B cell (primary cell): Measurements from ENCODE around the gene CHD1. TPM values are rescaled to one million over a fixed set of nuclear protein-coding genes. Genes with fewer than 3 reads are reported as not detected.

ENCODE experiments used
- ATAC-seq: fragments of 200-7000 bp; cut with Tn5 transposase; one replicate; pipeline ENCODE4 v1.10.0; 2021; ENCODE audit warnings: low read depth, mild to moderate bottlenecking, moderate number of reproducible peaks, moderate library complexity
- CTCF ChIA-PET: fragments of 350-600 bp; sonication (Branson Sonifier 250); formaldehyde crosslinking; loops from one replicate; lab custom pipeline; 2021; ENCODE audit warnings: antibody characterized with exemption, inconsistent platforms; lab: Charles Lee
- POLR2A ChIA-PET: fragments of 350-600 bp; sonication (Branson Sonifier 250); formaldehyde crosslinking; loops from one replicate; lab custom pipeline; 2021; ENCODE audit warnings: antibody characterized with exemption; lab: Charles Lee
- DNase-seq: peaks from one replicate; pipeline ENCODE4 v3.0.0; 2013
- H2AFZ ChIP-seq: 2 replicates; pipeline ENCODE4 v1.6.1; 2012; ENCODE audit warnings: mild to moderate bottlenecking, low read depth, low read length; ENCODE audit not compliant: insufficient read depth, poor library complexity, severe bottlenecking
- H3K27ac ChIP-seq, 2 donors: 1 replicate in 1 of 2; 2 replicates in 1 of 2; pipeline ENCODE4 v1.5.1; 2012 to 2013; ENCODE audit warnings: low read length in 2 of 2, mild to moderate bottlenecking in 2 of 2, moderate library complexity in 1 of 2
- H3K27me3 ChIP-seq, 4 experiments: fragments of 200-600 bp in 1 of 4; sonication (generic) in 1 of 4; replicated peaks in 1 of 4; 1 replicate in 2 of 4; 2 replicates in 2 of 4; pipeline versions ENCODE4 v1.6.1 to v1.7.0; 2013 to 2016; ENCODE audit warnings: low read length in 3 of 4, mild to moderate bottlenecking in 2 of 4, mixed read lengths in 1 of 4, moderate library complexity in 1 of 4; ENCODE audit not compliant: insufficient read depth in 4 of 4, control insufficient read depth in 3 of 4; ENCODE audit errors: control extremely low read depth in 1 of 4
- H3K36me3 ChIP-seq, 2 experiments: replicated peaks in 1 of 2; 1 replicate in 1 of 2; 2 replicates in 1 of 2; pipeline versions ENCODE4 v1.6.1 to v1.7.1; 2013; ENCODE audit warnings: low read length in 1 of 2; ENCODE audit not compliant: insufficient read depth in 2 of 2, control insufficient read depth in 1 of 2; ENCODE audit errors: control extremely low read depth in 1 of 2, extremely low read depth in 1 of 2
- H3K4me1 ChIP-seq, 2 donors: fragments of 200-600 bp in 1 of 2; sonication (generic) in 1 of 2; 1 replicate in 1 of 2; 2 replicates in 1 of 2; pipeline versions ENCODE4 v1.5.1 to v1.6.1; 2013 to 2017; ENCODE audit warnings: low read length in 2 of 2; ENCODE audit not compliant: control insufficient read depth in 2 of 2, insufficient read depth in 2 of 2
- H3K4me2 ChIP-seq: replicated peaks from 2 replicates; pipeline ENCODE3; 2012; ENCODE audit warnings: mild to moderate bottlenecking, low read depth, low read length; ENCODE audit not compliant: poor library complexity, severe bottlenecking
- H3K4me3 ChIP-seq, 5 experiments: fragments of 200-600 bp in 1 of 5; sonication (generic) in 1 of 5; 1 replicate in 3 of 5; 2 replicates in 2 of 5; pipeline versions ENCODE4 v1.5.1 to v1.7.0; 2011 to 2016; ENCODE audit warnings: low read length in 4 of 5, mild to moderate bottlenecking in 4 of 5, low read depth in 2 of 5, control low read depth in 1 of 5, moderate library complexity in 1 of 5; ENCODE audit not compliant: insufficient read depth in 1 of 5; ENCODE audit errors: control extremely low read depth in 1 of 5, extremely low read depth in 1 of 5
- H3K79me2 ChIP-seq: fragments of 200-600 bp; sonication (generic); one replicate; pipeline ENCODE4 v1.6.0; 2016; ENCODE audit warnings: low read length; ENCODE audit not compliant: control insufficient read depth, insufficient read depth
- H3K9ac ChIP-seq: fragments of 200-600 bp; sonication (generic); 2 replicates; pipeline ENCODE4 v1.6.1; 2017; ENCODE audit warnings: mild to moderate bottlenecking, low read length, moderate library complexity
- H3K9me3 ChIP-seq, 3 donors: one replicate each; pipeline versions ENCODE4 v1.6.1 to v1.7.1; 2013; ENCODE audit warnings: low read length in 2 of 3; ENCODE audit not compliant: control insufficient read depth in 2 of 3, insufficient read depth in 1 of 3; ENCODE audit errors: control extremely low read depth in 1 of 3
- H4K20me1 ChIP-seq: 2 replicates; pipeline ENCODE4 v1.6.0; 2012; ENCODE audit warnings: mild to moderate bottlenecking, low read length; ENCODE audit not compliant: insufficient read depth, control insufficient read depth, poor library complexity, severe bottlenecking
- H3K27ac Mint-ChIP-seq: one replicate; pipeline ENCODE4 v1.8.0; 2021; ENCODE audit warnings: mixed read lengths
- H3K27me3 Mint-ChIP-seq: one replicate; pipeline ENCODE4 v1.8.0; 2021; ENCODE audit warnings: mixed read lengths
- H3K4me1 Mint-ChIP-seq: one replicate; pipeline ENCODE4 v1.8.0; 2021; ENCODE audit warnings: mixed read lengths
- H3K4me3 Mint-ChIP-seq: one replicate; pipeline ENCODE4 v1.8.0; 2021; ENCODE audit warnings: mixed read lengths
- H3K9me3 Mint-ChIP-seq: one replicate; pipeline ENCODE4 v1.8.0; 2022; ENCODE audit warnings: mixed read lengths; ENCODE audit not compliant: insufficient read depth
- CTCF ChIP-seq: fragments of 200-600 bp; IDR thresholded peaks from one replicate; pipeline ENCODE4 v1.8.0; 2022; ENCODE audit warnings: antibody characterized with exemption, mild to moderate bottlenecking
- EZH2 ChIP-seq: IDR thresholded peaks from 2 replicates; pipeline ENCODE4 v1.6.1; 2012; ENCODE audit warnings: borderline replicate concordance, low read depth, mild to moderate bottlenecking, moderate library complexity, low read length; ENCODE audit not compliant: insufficient read depth, poor library complexity, severe bottlenecking
- WGBS: methylation state at CpG from one replicate; pipeline ENCODE4 v1.1.5; 2013; ENCODE audit warnings: missing lambda C conversion rate; ENCODE audit not compliant: insufficient coverage; 5-methylcytosine and 5-hydroxymethylcytosine counted together
- intact Hi-C: fragments of 100-400 bp; cut with micrococcal nuclease; formaldehyde crosslinking; loops from one replicate; pipeline ENCODE4 v1.10.0; 2022
- polyA plus RNA-seq: library from polyadenylated mRNA; depleted of rRNA; stranded (reverse); fragments of >200 nt; gene quantifications from 2 replicates; pipeline ENCODE4 v1.2.3, GENCODE V29; 2012
- total RNA-seq, 2 donors: library from RNA; stranded (reverse); fragments of 120-200 nt in 1 of 2; gene quantifications; 1 replicate in 1 of 2; 2 replicates in 1 of 2; pipeline versions ENCODE4 v1.2.3 to v1.2.4, GENCODE V29; 2013 to 2022

CHD1 gene
- total and polyA plus RNA-seq, 2 donors (not counting 1 experiment from before 2014, with no cell fraction given) = 27.8 to 91.4 TPM

DNA sequence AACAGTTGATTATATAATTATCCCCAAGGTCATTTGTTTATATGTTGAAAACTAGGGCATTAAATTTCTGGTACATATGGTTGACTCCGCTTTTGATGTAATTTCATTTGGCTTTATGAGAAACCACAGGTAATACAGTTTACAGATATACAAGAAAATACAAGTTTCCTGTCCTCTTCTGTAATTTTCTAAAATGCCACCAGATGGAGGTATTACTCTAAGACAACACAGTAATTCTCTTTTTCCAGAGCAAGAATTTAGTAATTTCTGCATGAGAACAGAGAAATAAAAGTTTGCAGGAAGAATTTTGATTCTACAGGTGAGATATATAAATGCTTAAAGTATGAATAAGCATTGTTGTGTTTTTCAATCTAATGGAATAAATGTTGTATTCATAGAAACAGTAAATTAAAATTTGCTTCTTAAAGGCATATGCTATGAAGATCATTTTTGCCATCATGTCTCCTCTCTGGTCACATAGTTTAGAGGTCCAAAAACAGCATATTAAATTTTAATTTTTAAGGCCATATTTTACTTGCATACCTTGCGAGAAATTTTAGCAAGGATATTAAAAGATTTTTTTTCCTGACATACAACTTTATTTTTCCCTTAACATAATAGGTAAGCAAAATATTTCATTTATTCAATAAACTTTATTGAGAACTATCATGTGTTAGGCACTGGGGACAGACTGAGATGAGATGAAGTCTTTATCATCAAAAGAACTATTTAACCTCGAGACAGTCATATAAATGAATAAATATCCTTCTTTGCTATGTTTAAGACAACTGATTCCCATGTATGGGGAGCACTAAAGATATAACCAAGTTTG lies 22.7 kb downstream of the CHD1 start:
- Histone ChIP-seq H3K4me3 (no peak overlapping the region), H4K20me1 (peaks cover 28% of the 10 kb centered on the region), H3K27ac (no peak overlapping the region), H3K4me1 (peaks cover 5 to 12% of the 10 kb centered on the region in 2 donors), H3K79me2 (peaks cover 76% of the 10 kb centered on the region), H3K9ac (no peak overlapping the region), H2AFZ (no peak overlapping the region), H3K27me3 (no peaks in the 10 kb centered on the region), H3K9me3 (no peaks in the 10 kb centered on the region), H3K4me2 (no peak overlapping the region), H3K36me3 (peaks cover 6 to 23% of the 10 kb centered on the region in 2 experiments)
- CTCF ChIA-PET = interaction anchor here (1.0 to 3.5 kb wide), 10 partner anchors 7 to 156 kb away, joined by 4 to 90 read pairs (median 12); partner anchors contain the start of gene CHD1
- Mint-ChIP-seq H3K27me3 (no peaks in the 10 kb centered on the region), H3K27ac (no peak overlapping the region), H3K9me3 (no peaks in the 10 kb centered on the region), H3K4me3 (no peak overlapping the region), H3K4me1 (peaks cover 31% of the 10 kb centered on the region)
- WGBS = no CpG with 5 or more reads among the region's 3 CpGs
- TF ChIP-seq CTCF (peak; percentile 92), EZH2 (no peak)
- DNase-seq (peak; percentile 72), ATAC-seq (peak; percentile 36)
- intact Hi-C loops = loop anchor here (1.0 kb wide), 4 partner anchors 23 to 154 kb away; partner anchors contain the start of gene CHD1
- POLR2A ChIA-PET = no interaction called here

- Histone ChIP-seq H3K36me3 (peaks cover 9 to 34% of the 10 kb centered on the region in 2 experiments), H2AFZ (no peak overlapping the region), H3K9me3 (no peaks in the 10 kb centered on the region), H3K79me2 (peaks cover 75% of the 10 kb centered on the region), H3K27ac (no peak overlapping the region), H3K4me3 (no peak overlapping the region), H3K4me1 (peaks cover 3 to 12% of the 10 kb centered on the region in 2 donors), H4K20me1 (peaks cover 28% of the 10 kb centered on the region), H3K27me3 (no peaks in the 10 kb centered on the region), H3K4me2 (no peak overlapping the region), H3K9ac (no peak overlapping the region)
- TF ChIP-seq EZH2 (no peak), CTCF (no peak)
- POLR2A ChIA-PET = no interaction called here
- CTCF ChIA-PET = interaction anchor here (0.8 to 3.5 kb wide), 14 partner anchors 9 to 157 kb away, joined by 3 to 90 read pairs (median 6); partner anchors contain the start of gene CHD1
- H3K9me3 Mint-ChIP-seq = no peaks in the 10 kb centered on the region
- H3K27ac Mint-ChIP-seq = no peak overlapping the region
- no peaks in the 10 kb centered on the region for H3K27me3 Mint-ChIP-seq
- ATAC-seq = no peak
- 91% methylated on average over 4 of the region's 6 CpGs for WGBS
- H3K4me3 Mint-ChIP-seq = no peak overlapping the region
- peaks cover 23% of the 10 kb centered on the region for H3K4me1 Mint-ChIP-seq
- DNase-seq = no peak
- intact Hi-C loops = no loop called here
Observed at GRCh38 chr5:98904780-98905179, 24.0 kb downstream of the CHD1 start.
